ENCODE results near the gene CA10.

GRCh38 chr17:51947160-51947735 is 211.3 kb downstream of the CA10 start:
- TF ChIP-seq CTCF (optimal IDR thresholded peaks at IDR 0.05 in 1 of 3, IDR thresholded peaks at IDR 0.05 in 1 of 3, conservative IDR thresholded peaks at IDR 0.05 in 1 of 3; ENCODE audit: extremely low read depth in 1 of 3, insufficient read depth in 2 of 3, low read length in 3 of 3) (no peak), EZH2 (IDR thresholded peaks at IDR 0.05; ENCODE audit: low read length) (no peak)

All from keratinocyte (primary cell).